Stimulated activated naive B cell treated with anti-CD40 and anti-IgM and Interleukin-4, amounts not matched to agents 10 μg/mL and 1 μg/mL and 100 μg/mL, for 72 hours (primary cell): ENCODE data around the gene SLC24A4.

Experiments used
- ATAC-seq, 2 donors: fragments of 150-1000 bp; cut with Tn5 transposase; replicated peaks; 2 replicates each; pipeline ENCODE4 v1.10.0; 2021; ENCODE audit warnings: moderate library complexity in 1 of 2
- DNase-seq: peaks from one replicate; pipeline ENCODE4 v3.0.0; 2021
- H3K27ac Mint-ChIP-seq: one replicate; pipeline ENCODE4 v1.8.0; 2022; ENCODE audit warnings: mild to moderate bottlenecking, mixed read lengths
- H3K27me3 Mint-ChIP-seq, 2 donors: one replicate each; pipeline ENCODE4 v1.8.0; 2022; ENCODE audit warnings: mixed read lengths in 2 of 2
- H3K36me3 Mint-ChIP-seq, 2 donors: one replicate each; pipeline ENCODE4 v1.8.0; 2022; ENCODE audit warnings: mixed read lengths in 2 of 2, mild to moderate bottlenecking in 1 of 2
- H3K4me1 Mint-ChIP-seq, 2 donors: one replicate each; pipeline ENCODE4 v1.8.0; 2022; ENCODE audit warnings: mixed read lengths in 2 of 2, mild to moderate bottlenecking in 1 of 2
- H3K4me3 Mint-ChIP-seq, 2 donors: one replicate each; pipeline ENCODE4 v1.8.0; 2022; ENCODE audit warnings: mild to moderate bottlenecking in 2 of 2, mixed read lengths in 2 of 2, moderate library complexity in 1 of 2
- H3K9me3 Mint-ChIP-seq, 2 donors: one replicate each; pipeline ENCODE4 v1.8.0; 2022; ENCODE audit warnings: mixed read lengths in 2 of 2, mild to moderate bottlenecking in 1 of 2

SLC24A4 gene

DNA sequence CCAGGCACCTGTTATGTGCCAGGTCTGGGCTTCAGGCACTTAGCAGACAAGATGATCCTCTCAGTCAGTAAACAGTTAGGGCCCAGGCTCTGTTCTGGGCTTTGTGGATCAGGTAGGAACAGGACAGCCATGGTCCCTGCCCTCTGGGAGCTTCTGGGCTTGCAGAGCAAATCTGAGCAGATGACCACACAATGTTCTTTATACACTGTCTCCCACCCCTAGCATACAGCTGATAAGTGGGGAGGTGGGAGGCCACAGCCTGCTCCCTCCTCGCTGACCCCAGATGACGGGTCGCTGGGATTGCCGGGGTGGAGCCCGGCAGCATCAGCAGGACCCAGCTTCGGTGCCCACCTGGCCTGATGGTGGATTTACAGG, 137.6 kb downstream of the SLC24A4 start:
- Mint-ChIP-seq H3K9me3 (no peaks in the 10 kb centered on the region), H3K4me1 (peaks cover 13 to 29% of the 10 kb centered on the region in 2 donors), H3K4me3 (peak overlapping the region in 1 of 2 donors; percentile 16), H3K36me3 (no peaks in the 10 kb centered on the region), H3K27me3 (peaks cover 10 to 51% of the 10 kb centered on the region in 2 donors), H3K27ac (no peak overlapping the region)
- ATAC-seq (peak; percentile 4 to 23), DNase-seq (no peak)

- Mint-ChIP-seq H3K4me3 (peak overlapping the region in 1 of 2 donors; percentile 16), H3K27ac (no peak overlapping the region), H3K36me3 (no peaks in the 10 kb centered on the region), H3K9me3 (no peaks in the 10 kb centered on the region), H3K4me1 (peaks cover 13 to 29% of the 10 kb centered on the region in 2 donors), H3K27me3 (peaks cover 10 to 51% of the 10 kb centered on the region in 2 donors)
- ATAC-seq (peak; percentile 80 to 86), DNase-seq (no peak)
These were observed 138.1 kb downstream of the SLC24A4 start for GRCh38 chr14:92460916-92461579.

GRCh38 chr14:92461891-92462290, 138.9 kb downstream of the SLC24A4 start:
- no peak overlapping the region for H3K4me3 Mint-ChIP-seq
- H3K9me3 Mint-ChIP-seq = peaks cover 0 to under 1% of the 10 kb centered on the region in 2 donors
- ATAC-seq (no peak), DNase-seq (no peak)
- peaks cover 13 to 29% of the 10 kb centered on the region in 2 donors for H3K4me1 Mint-ChIP-seq
- H3K27ac Mint-ChIP-seq = no peak overlapping the region
- peaks cover under 1% of the 10 kb centered on the region in 2 donors for H3K36me3 Mint-ChIP-seq
- H3K27me3 Mint-ChIP-seq = peaks cover 10 to 51% of the 10 kb centered on the region in 2 donors

GRCh38 chr14:92462568-92462967, 139.6 kb downstream of the SLC24A4 start:
- H3K27me3 Mint-ChIP-seq = peaks cover 10 to 50% of the 10 kb centered on the region in 2 donors
- peaks cover 13 to 29% of the 10 kb centered on the region in 2 donors for H3K4me1 Mint-ChIP-seq
- no peak overlapping the region for H3K4me3 Mint-ChIP-seq
- DNase-seq (no peak), ATAC-seq (no peak)
- H3K9me3 Mint-ChIP-seq = peaks cover 0 to 6% of the 10 kb centered on the region in 2 donors
- no peak overlapping the region for H3K27ac Mint-ChIP-seq
- peaks cover 2 to 4% of the 10 kb centered on the region in 2 donors for H3K36me3 Mint-ChIP-seq

DNA sequence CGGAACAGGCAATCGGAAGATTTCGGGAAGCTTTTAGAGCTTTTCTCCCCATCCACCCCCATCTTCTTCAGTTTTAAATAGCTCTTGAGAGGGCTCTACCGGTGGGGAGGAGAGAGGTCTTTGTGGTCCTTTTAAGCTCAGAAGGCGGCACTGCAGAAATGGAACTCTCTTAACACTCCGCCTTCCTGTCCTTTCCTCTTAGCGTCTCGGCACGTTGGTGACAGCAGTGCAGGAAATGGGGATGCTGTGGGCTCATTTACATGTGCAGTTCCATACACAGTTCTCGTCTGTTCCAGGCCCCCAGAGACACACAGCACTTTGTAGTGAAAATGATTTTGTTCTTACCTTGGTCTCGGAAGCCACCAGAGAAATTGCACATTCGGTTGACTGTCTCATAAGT, 140.2 kb downstream of the SLC24A4 start:
- DNase-seq (no peak), ATAC-seq (no peak)
- Mint-ChIP-seq H3K4me3 (no peak overlapping the region), H3K4me1 (peaks cover 13 to 29% of the 10 kb centered on the region in 2 donors), H3K36me3 (peaks cover 2 to 4% of the 10 kb centered on the region in 2 donors), H3K27ac (no peak overlapping the region), H3K27me3 (peaks cover 10 to 48% of the 10 kb centered on the region in 2 donors), H3K9me3 (peaks cover 0 to 8% of the 10 kb centered on the region in 2 donors)

DNA sequence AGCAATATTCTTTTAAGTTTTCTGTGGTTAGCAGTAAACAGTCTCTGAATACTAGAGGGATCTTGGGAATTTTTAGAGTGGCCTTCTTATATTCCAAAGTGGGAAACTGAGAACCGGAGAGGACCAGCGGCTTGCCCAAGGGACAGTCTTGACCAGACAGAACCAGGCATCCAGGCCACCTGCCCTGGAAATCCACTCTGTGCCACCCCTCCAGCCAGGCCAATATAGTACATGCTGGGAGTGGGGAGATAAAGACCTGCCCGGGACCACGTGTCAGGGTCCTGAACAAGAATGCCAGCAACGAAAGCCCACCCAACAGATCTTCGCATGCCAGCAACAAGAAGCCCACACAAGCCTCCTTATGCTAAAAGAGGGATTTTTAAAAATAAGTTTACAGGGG, 141.2 kb downstream of the SLC24A4 start:
- no peak overlapping the region for H3K27ac Mint-ChIP-seq
- peaks cover 13 to 27% of the 10 kb centered on the region in 2 donors for H3K4me1 Mint-ChIP-seq
- peaks cover 2 to 8% of the 10 kb centered on the region in 2 donors for H3K36me3 Mint-ChIP-seq
- H3K4me3 Mint-ChIP-seq = no peak overlapping the region
- ATAC-seq (no peak), DNase-seq (no peak)
- H3K9me3 Mint-ChIP-seq = peaks cover 3 to 11% of the 10 kb centered on the region in 2 donors
- peaks cover 10 to 38% of the 10 kb centered on the region in 2 donors for H3K27me3 Mint-ChIP-seq

DNA sequence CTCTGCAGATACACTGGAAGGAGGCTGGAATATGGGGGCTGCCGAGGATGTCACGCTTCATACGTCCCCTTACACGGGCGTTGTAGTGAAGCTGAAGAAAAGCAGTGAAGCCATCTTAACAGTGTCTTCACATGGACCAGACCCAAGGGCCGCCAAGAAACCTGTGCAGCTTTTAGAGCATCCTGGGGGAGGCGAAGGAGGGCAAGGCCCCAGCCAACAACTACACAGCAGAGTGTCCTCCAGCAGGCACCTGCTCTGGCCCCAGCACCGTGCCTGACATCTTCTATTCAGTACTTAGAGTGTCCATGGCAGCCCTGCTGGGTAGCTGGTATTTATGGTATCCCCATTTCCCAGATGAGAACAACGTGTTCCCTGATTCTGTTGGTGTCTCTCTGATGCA, 141.8 kb downstream of the SLC24A4 start:
- peaks cover 3 to 12% of the 10 kb centered on the region in 2 donors for H3K9me3 Mint-ChIP-seq
- H3K4me3 Mint-ChIP-seq = no peak overlapping the region
- H3K4me1 Mint-ChIP-seq = peaks cover 13 to 22% of the 10 kb centered on the region in 2 donors
- no peak for DNase-seq
- H3K27ac Mint-ChIP-seq = no peak overlapping the region
- peaks cover 2 to 8% of the 10 kb centered on the region in 2 donors for H3K36me3 Mint-ChIP-seq
- no peak for ATAC-seq
- H3K27me3 Mint-ChIP-seq = peaks cover 10 to 32% of the 10 kb centered on the region in 2 donors

- peaks cover 10 to 28% of the 10 kb centered on the region in 2 donors for H3K27me3 Mint-ChIP-seq
- peaks cover 3 to 12% of the 10 kb centered on the region in 2 donors for H3K9me3 Mint-ChIP-seq
- DNase-seq (no peak), ATAC-seq (no peak)
- no peak overlapping the region for H3K27ac Mint-ChIP-seq
- peaks cover 2 to 8% of the 10 kb centered on the region in 2 donors for H3K36me3 Mint-ChIP-seq
- H3K4me3 Mint-ChIP-seq = no peak overlapping the region
- peaks cover 9 to 17% of the 10 kb centered on the region in 2 donors for H3K4me1 Mint-ChIP-seq
These were observed 142.5 kb downstream of the SLC24A4 start for GRCh38 chr14:92465353-92466055.

GRCh38 chr14:92466059-92466458, 143.1 kb downstream of the SLC24A4 start:
- no peak overlapping the region for H3K27ac Mint-ChIP-seq
- no peak for ATAC-seq
- peaks cover 2 to 8% of the 10 kb centered on the region in 2 donors for H3K36me3 Mint-ChIP-seq
- H3K27me3 Mint-ChIP-seq = peaks cover 10 to 28% of the 10 kb centered on the region in 2 donors
- peaks cover 4 to 12% of the 10 kb centered on the region in 2 donors for H3K4me1 Mint-ChIP-seq
- DNase-seq = no peak
- no peak overlapping the region for H3K4me3 Mint-ChIP-seq
- peaks cover 3 to 12% of the 10 kb centered on the region in 2 donors for H3K9me3 Mint-ChIP-seq

- H3K36me3 Mint-ChIP-seq = peaks cover 2 to 8% of the 10 kb centered on the region in 2 donors
- H3K9me3 Mint-ChIP-seq = peaks cover 3 to 12% of the 10 kb centered on the region in 2 donors
- ATAC-seq = no peak
- DNase-seq = no peak
- peaks cover 2 to 13% of the 10 kb centered on the region in 2 donors for H3K4me1 Mint-ChIP-seq
- no peak overlapping the region for H3K4me3 Mint-ChIP-seq
- H3K27me3 Mint-ChIP-seq = peaks cover 0 to 6% of the 10 kb centered on the region in 2 donors
- no peak overlapping the region for H3K27ac Mint-ChIP-seq
These were observed 146.6 kb downstream of the SLC24A4 start for GRCh38 chr14:92469515-92469914.

GRCh38 chr14:92470215-92470614, 147.2 kb downstream of the SLC24A4 start:
- Mint-ChIP-seq H3K27me3 (peaks cover 1 to 6% of the 10 kb centered on the region in 2 donors), H3K4me3 (no peak overlapping the region), H3K36me3 (peaks cover 2 to 8% of the 10 kb centered on the region in 2 donors), H3K9me3 (peaks cover 3 to 12% of the 10 kb centered on the region in 2 donors), H3K27ac (no peak overlapping the region), H3K4me1 (peaks cover 2 to 13% of the 10 kb centered on the region in 2 donors)
- ATAC-seq = no peak
- no peak for DNase-seq

DNA sequence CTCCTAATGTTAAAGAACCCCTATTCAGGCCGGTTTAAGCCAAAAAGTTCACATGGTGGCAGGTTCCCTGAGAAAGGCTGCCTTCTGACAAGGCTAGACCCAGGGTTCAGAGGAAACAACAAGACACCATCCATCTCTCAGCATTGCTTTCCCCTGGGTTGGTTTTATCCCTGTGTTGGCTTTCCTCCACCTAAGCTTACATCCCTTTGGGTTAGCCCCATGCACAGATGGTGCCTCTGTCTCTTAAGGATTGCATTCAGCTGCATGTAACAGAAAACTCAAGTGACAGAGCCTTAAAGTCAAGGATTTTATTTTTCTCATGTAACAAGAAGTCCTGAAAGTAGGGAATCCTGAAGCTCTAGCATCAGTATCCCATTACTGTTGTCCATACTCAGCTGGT, 147.8 kb downstream of the SLC24A4 start:
- Mint-ChIP-seq H3K36me3 (peaks cover 2 to 8% of the 10 kb centered on the region in 2 donors), H3K27me3 (peaks cover 4 to 6% of the 10 kb centered on the region in 2 donors)

DNA sequence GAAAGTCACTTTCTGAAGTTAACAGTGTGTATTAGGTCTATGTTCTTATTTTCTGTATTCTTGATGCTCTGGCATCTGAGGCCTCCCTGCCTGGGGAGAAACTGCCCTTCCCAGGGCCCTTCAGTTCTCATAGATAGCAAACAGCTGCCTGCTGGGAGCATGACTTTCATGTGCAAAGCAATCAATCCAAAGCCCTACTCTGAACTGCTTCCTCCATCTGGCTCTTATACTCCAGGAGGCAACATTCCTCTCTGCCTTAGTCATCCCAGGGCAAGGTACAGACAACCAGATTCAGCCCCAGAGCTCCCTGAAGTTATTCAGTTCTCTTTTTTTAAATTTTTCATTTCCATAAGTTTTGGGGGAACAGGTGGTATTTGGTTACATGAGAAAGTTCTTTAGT, 149.0 kb downstream of the SLC24A4 start:
- peaks cover 2 to 13% of the 10 kb centered on the region in 2 donors for H3K4me1 Mint-ChIP-seq
- ATAC-seq = no peak

More for the DNA sequence above, 147.8 kb downstream of the SLC24A4 start:
- ATAC-seq (no peak), DNase-seq (no peak)
- Mint-ChIP-seq H3K4me3 (no peak overlapping the region), H3K4me1 (peaks cover 2 to 13% of the 10 kb centered on the region in 2 donors), H3K9me3 (peaks cover 3 to 12% of the 10 kb centered on the region in 2 donors), H3K27ac (no peak overlapping the region)

GRCh38 chr14:92472860-92473259, 149.9 kb downstream of the SLC24A4 start:
- no peak overlapping the region for H3K27ac Mint-ChIP-seq
- DNase-seq = no peak
- ATAC-seq = peak; percentile 41 to 42
- H3K4me3 Mint-ChIP-seq = no peak overlapping the region
- peaks cover 0 to 4% of the 10 kb centered on the region in 2 donors for H3K36me3 Mint-ChIP-seq
- H3K4me1 Mint-ChIP-seq = peaks cover 2 to 13% of the 10 kb centered on the region in 2 donors
- peaks cover 0 to 7% of the 10 kb centered on the region in 2 donors for H3K27me3 Mint-ChIP-seq
- H3K9me3 Mint-ChIP-seq = peaks cover 3 to 6% of the 10 kb centered on the region in 2 donors

More for the DNA sequence above, 149.0 kb downstream of the SLC24A4 start:
- Mint-ChIP-seq H3K4me3 (no peak overlapping the region), H3K9me3 (peaks cover 3 to 12% of the 10 kb centered on the region in 2 donors), H3K27ac (no peak overlapping the region), H3K36me3 (peaks cover 1 to 8% of the 10 kb centered on the region in 2 donors), H3K27me3 (peaks cover 4 to 6% of the 10 kb centered on the region in 2 donors)
- no peak for DNase-seq
